ENCODE results near the gene PLEKHA4. TPM values are rescaled to one million over a fixed set of nuclear protein-coding genes. Genes with fewer than 3 reads are reported as not detected.
"Not testable (repeated sequence)": the region's sequence is repeated elsewhere in the genome, so short reads cannot be mapped to it uniquely, and the experiment has no call there.

The PLEKHA4 gene
- total RNA-seq, 3 donors from 2014 or later: 6.4 to 25.6 (median 22.4) TPM

- TF ChIP-seq POLR2A (IDR thresholded peaks at IDR 0.05): peak; percentile 100
- TF ChIP-seq CTCF (IDR thresholded peaks at IDR 0.05): peak; percentile 34 to 74 (median 49)
- peak; percentile 100 for TF ChIP-seq POLR2AphosphoS5 (IDR thresholded peaks at IDR 0.05)
- Histone ChIP-seq H3K4me1 (peaks cover 10 to 14% of the 10 kb centered on the region in 2 donors), H3K4me3 (peak within 1 kb of the TSS; percentile 81 to 100 (median 85)), H3K27ac (peak within 1 kb of the TSS; percentile 98 to 100), H3K9me3 (no peaks in the 10 kb centered on the region), H3K27me3 (no peaks in the 10 kb centered on the region), H3K36me3 (no peaks in the 10 kb centered on the region)
- DNase-seq (ENCODE audit: low spot score in 2 of 2): peak; percentile 99
- intact Hi-C loops (cut with DNase I; ENCODE audit: low total_unique reads): no loop called here
These were observed 3.9 kb upstream of the PLEKHA4 start, which contains the start of gene PPP1R15A for GRCh38 chr19:48872182-48872883. Gene PPP1R15A, plus strand, starts transcription at chr19:48872421. Its CDS starts 813 bp downstream, at chr19:48873234.

GRCh38 chr19:48871471-48872181, 3.2 kb upstream of the PLEKHA4 start:
- H3K27me3 ChIP-seq; intact Hi-C loops (cut with DNase I; ENCODE audit: low total_unique reads); H3K36me3 ChIP-seq; H3K9me3 ChIP-seq; DNase-seq (ENCODE audit: low spot score in 2 of 2): not testable (repeated sequence)
- peak overlapping the region; percentile 81 to 100 (median 85) for H3K4me3 ChIP-seq
- peak overlapping the region; percentile 98 to 100 for H3K27ac ChIP-seq
- peaks cover 10 to 16% of the 10 kb centered on the region in 2 donors for H3K4me1 ChIP-seq

GRCh38 chr19:48870048-48870447, 1.6 kb upstream of the PLEKHA4 start:
- Histone ChIP-seq H3K27ac (no peak overlapping the region), H3K27me3 (no peaks in the 10 kb centered on the region), H3K9me3 (no peaks in the 10 kb centered on the region), H3K36me3 (no peaks in the 10 kb centered on the region), H3K4me1 (peaks cover 0 to 10% of the 10 kb centered on the region in 2 donors), H3K4me3 (no peak overlapping the region)
- intact Hi-C loops (cut with DNase I; ENCODE audit: low total_unique reads): no loop called here
- no peak for DNase-seq (ENCODE audit: low spot score in 2 of 2)
- no peak for TF ChIP-seq POLR2AphosphoS5 (IDR thresholded peaks at IDR 0.05)
- no peak for TF ChIP-seq POLR2A (IDR thresholded peaks at IDR 0.05)
- no peak for TF ChIP-seq CTCF (IDR thresholded peaks at IDR 0.05)

GRCh38 chr19:48867746-48868113, 687 bp downstream of the PLEKHA4 start:
- no peak for TF ChIP-seq POLR2A (IDR thresholded peaks at IDR 0.05)
- no peak for TF ChIP-seq POLR2AphosphoS5 (IDR thresholded peaks at IDR 0.05)
- no peak for TF ChIP-seq CTCF (IDR thresholded peaks at IDR 0.05)
- no peaks in the 10 kb centered on the region for H3K36me3 ChIP-seq
- no peaks in the 10 kb centered on the region for H3K27me3 ChIP-seq
- intact Hi-C loops (cut with DNase I; ENCODE audit: low total_unique reads): no loop called here
- H3K9me3 ChIP-seq: no peaks in the 10 kb centered on the region
- H3K27ac ChIP-seq: peak overlapping the region; percentile 92 to 96
- H3K4me3 ChIP-seq: peak overlapping the region; percentile 37 to 77 (median 53)
- no peak for DNase-seq (ENCODE audit: low spot score in 2 of 2)
- H3K4me1 ChIP-seq: peaks cover 0 to 10% of the 10 kb centered on the region in 2 donors

GRCh38 chr19:48867123-48867745, 1.2 kb downstream of the PLEKHA4 start:
- H3K36me3 ChIP-seq: no peaks in the 10 kb centered on the region
- no peak for TF ChIP-seq POLR2AphosphoS5 (IDR thresholded peaks at IDR 0.05)
- TF ChIP-seq CTCF (IDR thresholded peaks at IDR 0.05): no peak
- TF ChIP-seq POLR2A (IDR thresholded peaks at IDR 0.05): no peak
- intact Hi-C loops (cut with DNase I; ENCODE audit: low total_unique reads): no loop called here
- no peaks in the 10 kb centered on the region for H3K27me3 ChIP-seq
- H3K27ac ChIP-seq: peak overlapping the region; percentile 92 to 96
- DNase-seq (ENCODE audit: low spot score in 2 of 2): no peak
- no peaks in the 10 kb centered on the region for H3K9me3 ChIP-seq
- peak overlapping the region; percentile 37 to 77 (median 53) for H3K4me3 ChIP-seq
- H3K4me1 ChIP-seq: peaks cover 0 to 10% of the 10 kb centered on the region in 2 donors

All from breast epithelium (tissue), 4 donors.